ENCODE data around the gene PRDX2.

PRDX2 gene

DNA sequence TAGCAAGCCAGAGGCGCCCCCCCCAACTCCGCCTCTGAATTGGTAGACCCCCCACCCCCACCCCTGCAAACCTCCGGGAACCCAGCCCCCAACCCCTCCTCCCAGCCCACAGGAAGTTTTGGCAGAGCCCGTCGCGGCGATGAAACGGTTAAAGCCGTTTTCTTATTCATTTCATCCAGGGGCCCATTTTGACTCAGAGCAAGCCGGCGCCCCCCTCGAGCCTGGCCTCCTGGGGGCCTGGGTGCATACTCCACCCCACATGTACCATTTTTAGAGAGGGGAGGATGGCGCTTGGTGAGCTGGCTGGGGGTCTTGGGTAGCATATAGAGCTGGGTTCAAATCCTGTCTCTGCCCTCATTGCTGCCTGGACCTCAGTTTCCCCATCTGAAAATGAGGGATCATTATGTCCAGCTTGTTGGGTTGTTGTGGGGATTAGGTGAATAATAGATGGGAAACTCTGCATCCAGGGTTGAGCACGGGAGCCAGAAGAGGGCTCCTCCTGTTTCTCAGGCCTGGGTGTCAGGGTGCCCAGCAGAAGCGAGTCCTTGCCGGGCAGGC lies 18.2 kb downstream of the PRDX2 start:
- TF ChIP-seq TAF1 (IDR thresholded peaks at IDR 0.05; ENCODE audit: borderline replicate concordance, low read depth, low read length) (no peak), POLR2AphosphoS5 (IDR thresholded peaks at IDR 0.05; ENCODE audit: low read depth, low read length) (no peak), POLR2A (IDR thresholded peaks at IDR 0.05; ENCODE audit: low read depth, low read length) (no peak)
- DNase-seq (ENCODE audit: insufficient read length), result no peak
- no peak for FAIRE-seq

DNA sequence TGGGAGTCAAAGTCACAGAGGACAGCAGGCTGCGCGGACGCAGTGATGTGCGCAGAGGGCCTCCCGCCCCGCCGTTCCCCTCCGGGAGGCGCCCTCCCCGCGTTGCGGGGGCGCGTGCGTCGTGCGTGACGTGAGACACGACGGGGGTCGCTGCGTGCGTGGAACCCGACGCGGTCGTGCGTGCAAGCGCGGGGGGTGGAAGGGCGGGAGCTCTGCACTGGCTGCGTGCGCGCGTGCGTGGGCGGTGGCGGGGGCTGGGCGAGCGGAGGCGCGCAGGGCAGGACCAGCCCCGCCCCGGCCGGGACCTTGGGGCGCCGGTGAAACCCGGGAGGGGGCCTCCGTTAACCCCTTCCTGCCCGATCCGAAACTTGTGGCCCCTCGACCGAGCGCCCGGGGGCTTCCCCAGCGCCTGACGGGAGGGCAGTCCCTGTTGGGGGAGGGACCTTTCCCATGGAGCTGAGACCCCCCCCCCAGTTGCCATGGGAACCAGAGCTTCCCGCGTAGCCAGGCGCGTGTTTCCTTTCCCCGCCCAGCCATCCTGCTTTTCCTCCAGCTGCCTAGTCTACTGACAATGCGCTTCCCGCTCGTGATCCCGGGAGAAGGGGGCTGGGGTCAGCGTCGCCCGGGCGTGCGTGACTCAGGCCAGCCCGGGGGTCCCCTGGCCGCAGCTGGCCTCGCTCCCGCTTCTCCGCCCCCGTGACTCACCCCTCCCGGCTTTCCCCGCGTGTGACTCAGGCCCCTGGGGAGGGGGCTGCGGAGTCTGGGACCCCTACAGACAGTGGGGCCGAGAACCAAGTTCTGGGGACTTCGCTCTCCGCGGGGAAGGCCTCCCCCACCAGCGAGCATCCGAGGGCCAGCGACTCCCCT lies 18.9 kb downstream of the PRDX2 start:
- FAIRE-seq (peak; percentile 93), DNase-seq (ENCODE audit: insufficient read length) (peak; percentile 78)
- TF ChIP-seq TAF1 (IDR thresholded peaks at IDR 0.05; ENCODE audit: borderline replicate concordance, low read depth, low read length) (0 out of 2 replicates have a peak, but pooled peaks have one; percentile 6), POLR2AphosphoS5 (IDR thresholded peaks at IDR 0.05; ENCODE audit: low read depth, low read length) (no peak), POLR2A (IDR thresholded peaks at IDR 0.05; ENCODE audit: low read depth, low read length) (peak; percentile 52; the same call in 1 of the 2 replicates)

DNA sequence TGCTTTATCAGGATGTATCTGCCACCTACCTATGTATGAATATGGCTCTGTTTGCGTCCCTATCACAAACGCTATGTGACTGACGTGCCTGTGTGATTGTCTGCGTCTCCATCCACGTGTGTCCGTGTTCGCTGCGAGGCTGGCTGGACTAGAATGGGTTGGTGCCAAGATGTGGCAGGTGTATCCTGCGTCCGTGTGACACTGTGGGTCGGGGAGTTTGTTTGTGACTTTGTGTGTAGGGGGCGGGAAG lies 19.5 kb downstream of the PRDX2 start:
- FAIRE-seq, result no peak
- DNase-seq (ENCODE audit: insufficient read length), result no peak
- TF ChIP-seq POLR2A (IDR thresholded peaks at IDR 0.05; ENCODE audit: low read depth, low read length) (no peak), TAF1 (IDR thresholded peaks at IDR 0.05; ENCODE audit: borderline replicate concordance, low read depth, low read length) (no peak), POLR2AphosphoS5 (IDR thresholded peaks at IDR 0.05; ENCODE audit: low read depth, low read length) (no peak; the same call in 1 of the 2 replicates)

DNA sequence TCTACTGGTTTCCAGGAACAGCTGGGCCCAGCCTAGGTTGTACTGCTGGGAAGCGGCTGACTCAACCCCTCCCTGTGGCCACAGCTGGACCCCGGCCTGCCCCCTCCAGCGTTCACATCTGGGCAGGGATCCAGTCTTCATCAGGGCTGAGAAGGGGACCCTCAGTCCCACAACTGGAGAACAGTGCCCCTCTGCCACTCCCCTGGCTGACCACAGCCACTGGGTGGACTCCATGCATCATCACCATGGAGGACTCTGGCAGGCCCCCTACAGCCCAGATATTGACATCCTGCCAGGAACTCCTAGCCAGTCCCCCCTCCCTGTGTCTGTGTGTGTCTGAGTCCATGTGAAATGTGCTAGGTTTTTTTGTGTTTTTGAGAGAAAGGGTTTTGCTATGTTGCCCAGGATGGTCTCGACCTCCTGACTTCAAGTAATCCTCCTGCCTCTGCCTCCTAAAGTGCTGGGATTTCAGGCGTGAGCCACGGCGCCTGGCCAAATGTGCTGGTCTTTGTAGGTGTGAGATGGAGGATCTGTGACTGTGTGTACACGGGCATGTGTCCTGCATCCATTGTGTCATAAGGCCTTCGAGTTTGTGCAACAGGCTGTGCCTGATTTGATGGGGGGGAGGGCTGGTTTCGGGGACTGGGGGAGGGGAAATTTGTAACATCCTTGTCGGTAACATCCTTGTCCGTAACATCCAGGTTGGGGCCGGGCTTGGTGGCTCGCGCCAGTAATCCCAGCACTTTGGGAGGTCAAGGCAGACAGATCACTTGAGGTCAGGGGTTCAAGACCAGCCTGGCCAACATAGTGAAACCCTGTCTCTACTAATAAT lies 22.2 kb downstream of the PRDX2 start:
- peak; percentile 63 for FAIRE-seq

DNA sequence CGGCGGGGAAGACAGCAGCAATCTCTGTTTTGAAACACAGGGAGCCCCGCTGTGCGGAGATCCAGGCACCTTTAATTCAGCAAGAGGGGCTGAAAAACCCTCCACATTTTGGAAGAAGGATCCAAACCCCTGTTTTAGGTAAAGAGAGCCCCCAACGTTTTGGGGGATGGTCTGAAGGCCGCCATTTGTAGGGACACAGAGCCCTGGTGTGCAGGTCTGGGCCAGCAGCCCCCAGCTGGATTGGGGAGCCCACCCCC lies 22.8 kb downstream of the PRDX2 start:
- TF ChIP-seq POLR2AphosphoS5 (IDR thresholded peaks at IDR 0.05; ENCODE audit: low read depth, low read length), result no peak
- no peak; the same call in 1 of the 2 replicates for TF ChIP-seq POLR2A (IDR thresholded peaks at IDR 0.05; ENCODE audit: low read depth, low read length)
- no peak for TF ChIP-seq TAF1 (IDR thresholded peaks at IDR 0.05; ENCODE audit: borderline replicate concordance, low read depth, low read length)
- no peak for FAIRE-seq
- no peak for DNase-seq (ENCODE audit: insufficient read length)

More for the DNA sequence above, 22.2 kb downstream of the PRDX2 start:
- no peak for DNase-seq (ENCODE audit: insufficient read length)
- TF ChIP-seq POLR2AphosphoS5 (IDR thresholded peaks at IDR 0.05; ENCODE audit: low read depth, low read length), result no peak
- no peak for TF ChIP-seq TAF1 (IDR thresholded peaks at IDR 0.05; ENCODE audit: borderline replicate concordance, low read depth, low read length)
- 0 out of 2 replicates have a peak, but pooled peaks have one; percentile 20 for TF ChIP-seq POLR2A (IDR thresholded peaks at IDR 0.05; ENCODE audit: low read depth, low read length)

DNA sequence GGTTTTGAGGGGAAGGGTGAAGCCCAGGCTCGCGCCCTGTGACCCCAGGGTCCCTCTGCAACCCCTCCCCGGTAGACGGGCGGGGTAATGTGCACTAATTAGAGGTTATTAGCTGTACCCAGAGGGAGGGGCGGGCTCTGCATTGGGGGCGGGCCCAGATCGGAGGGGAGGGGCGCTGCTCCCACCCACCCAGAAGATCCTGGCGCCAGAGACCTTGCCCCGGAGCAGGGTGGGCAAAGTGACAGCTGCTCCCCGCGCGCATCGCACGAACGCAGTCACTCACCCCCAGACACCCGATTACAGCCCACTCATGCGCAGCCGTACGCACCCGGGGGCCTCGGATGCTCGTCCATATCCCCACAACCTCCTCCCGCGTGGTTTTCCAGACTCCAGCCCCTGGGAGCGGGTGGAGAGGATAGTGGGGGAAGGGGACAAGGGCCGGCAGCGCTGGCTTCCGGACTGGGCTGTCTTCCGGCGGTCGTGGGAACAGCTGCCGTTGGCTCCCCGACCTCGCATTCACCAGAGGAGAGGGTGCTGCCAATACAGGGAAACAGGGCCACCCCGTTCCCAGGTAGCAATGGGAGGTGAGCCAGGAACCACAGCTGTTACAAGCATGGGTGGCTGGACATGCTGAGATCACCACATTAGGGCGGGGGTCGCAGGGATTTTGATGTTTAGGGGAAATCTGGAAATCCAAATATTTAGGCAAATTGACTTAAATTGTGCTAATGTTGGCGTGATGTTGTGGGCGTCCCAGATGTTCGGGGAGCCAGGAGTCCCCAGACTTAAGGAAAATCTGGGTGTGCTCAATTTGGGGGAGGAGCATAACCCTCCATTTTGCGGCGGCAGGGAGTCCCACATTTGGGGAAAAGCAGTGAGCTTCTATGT lies 23.3 kb downstream of the PRDX2 start:
- DNase-seq (ENCODE audit: insufficient read length) (no peak), FAIRE-seq (peak; percentile 88)

DNA sequence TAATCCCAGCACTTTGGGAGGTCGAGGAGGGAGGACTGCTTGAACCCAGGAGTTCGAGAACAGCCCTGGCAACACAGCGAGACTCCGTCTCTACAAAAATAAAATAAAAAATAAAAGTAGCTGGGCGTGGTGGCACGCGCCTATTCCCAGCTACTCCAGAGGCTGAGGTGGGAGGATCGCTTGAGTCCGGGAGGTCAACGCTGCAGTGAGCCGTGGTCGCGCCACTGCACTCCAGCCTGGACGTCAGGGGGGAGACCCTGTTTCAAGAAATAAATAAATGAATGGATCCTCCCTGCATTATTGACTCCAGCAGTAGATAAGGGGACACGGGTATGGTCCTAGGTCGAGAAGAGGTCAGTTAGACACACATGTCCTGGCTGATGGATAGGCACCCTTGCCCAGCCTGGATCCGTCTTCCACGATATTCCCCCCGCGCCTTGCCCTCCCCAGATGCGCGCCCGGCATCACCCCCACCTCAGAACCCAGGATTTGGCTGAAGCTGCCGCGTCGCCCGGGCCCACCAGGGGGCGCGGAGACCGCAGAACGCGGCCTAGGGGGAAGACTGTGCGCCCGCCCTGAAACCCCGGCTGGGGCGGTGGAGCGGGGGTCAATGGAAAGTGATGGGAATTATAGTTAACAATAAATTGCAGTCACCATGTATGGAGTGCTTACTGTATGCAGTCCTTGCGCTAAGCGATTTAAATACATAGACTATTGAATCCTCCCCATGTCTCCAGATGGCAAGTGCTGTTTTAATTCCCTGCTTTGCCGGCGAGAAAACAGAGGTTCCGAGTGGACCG lies 24.2 kb downstream of the PRDX2 start:
- TF ChIP-seq POLR2AphosphoS5 (IDR thresholded peaks at IDR 0.05; ENCODE audit: low read depth, low read length), result no peak
- no peak for TF ChIP-seq POLR2A (IDR thresholded peaks at IDR 0.05; ENCODE audit: low read depth, low read length)
- TF ChIP-seq TAF1 (IDR thresholded peaks at IDR 0.05; ENCODE audit: borderline replicate concordance, low read depth, low read length), result no peak
- DNase-seq (ENCODE audit: insufficient read length) (peak; percentile 80), FAIRE-seq (peak; percentile 69)

More for the DNA sequence above, 23.3 kb downstream of the PRDX2 start:
- TF ChIP-seq POLR2AphosphoS5 (IDR thresholded peaks at IDR 0.05; ENCODE audit: low read depth, low read length), result peak; percentile 74
- TF ChIP-seq POLR2A (IDR thresholded peaks at IDR 0.05; ENCODE audit: low read depth, low read length), result peak; percentile 59; the same call in 1 of the 2 replicates
- peak; percentile 49; the same call in 1 of the 2 replicates for TF ChIP-seq TAF1 (IDR thresholded peaks at IDR 0.05; ENCODE audit: borderline replicate concordance, low read depth, low read length)

DNA sequence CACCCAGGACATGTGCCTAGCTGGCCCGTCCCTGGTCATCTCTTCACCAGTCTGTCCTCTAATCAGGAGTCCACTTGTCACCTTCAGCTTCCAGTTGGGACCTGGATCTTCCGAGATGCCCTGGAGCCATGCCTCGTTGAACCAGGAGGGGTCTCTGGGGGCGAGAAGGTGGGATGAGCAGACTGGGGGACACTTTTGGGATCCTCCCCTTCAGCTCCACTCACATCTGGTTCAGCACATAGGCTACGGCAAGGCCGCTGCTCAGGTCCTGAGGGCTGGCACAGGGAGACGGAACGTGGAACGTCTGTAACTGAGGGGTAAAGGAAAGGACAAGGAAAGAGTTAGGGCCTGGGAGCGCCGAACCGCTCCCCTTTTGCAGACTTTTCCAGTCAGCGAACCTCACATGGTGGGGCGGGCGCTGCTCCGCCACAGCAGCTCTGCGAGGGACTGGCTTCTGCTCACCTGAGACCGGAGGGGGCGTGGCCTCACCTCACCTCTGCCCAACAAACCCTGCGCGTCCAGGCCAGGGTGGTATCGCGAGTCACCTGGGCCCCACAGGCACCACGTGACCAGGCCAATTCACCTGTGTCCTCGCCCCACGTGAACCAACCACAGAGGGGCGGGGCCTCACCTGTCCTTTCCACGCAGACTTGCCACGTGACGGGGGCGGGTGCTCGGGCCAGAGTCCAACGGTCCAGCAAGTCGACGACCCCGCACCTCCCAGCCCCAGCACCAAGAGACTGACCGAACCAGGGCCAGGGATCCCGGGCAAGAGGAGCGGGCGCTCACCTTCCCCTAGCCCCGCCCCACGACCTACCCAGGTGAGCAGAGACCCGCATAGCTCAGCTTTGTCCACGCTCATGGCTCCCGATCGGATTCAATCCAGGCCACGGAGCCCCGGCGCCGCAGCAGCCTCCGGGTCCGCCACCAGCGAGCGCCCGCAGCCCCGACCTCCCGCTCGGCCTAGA lies 26.7 kb downstream of the PRDX2 start, which contains the start of gene HOOK2:
Gene HOOK2, minus strand, starts transcription at position 965 of the 968 bp plus-strand sequence. Its CDS starts 103 bp downstream, at position 862.
- FAIRE-seq, result no peak
- DNase-seq (ENCODE audit: insufficient read length), result no peak
- TF ChIP-seq TAF1 (IDR thresholded peaks at IDR 0.05; ENCODE audit: borderline replicate concordance, low read depth, low read length) (no peak), POLR2AphosphoS5 (IDR thresholded peaks at IDR 0.05; ENCODE audit: low read depth, low read length) (no peak), POLR2A (IDR thresholded peaks at IDR 0.05; ENCODE audit: low read depth, low read length) (no peak)

DNA sequence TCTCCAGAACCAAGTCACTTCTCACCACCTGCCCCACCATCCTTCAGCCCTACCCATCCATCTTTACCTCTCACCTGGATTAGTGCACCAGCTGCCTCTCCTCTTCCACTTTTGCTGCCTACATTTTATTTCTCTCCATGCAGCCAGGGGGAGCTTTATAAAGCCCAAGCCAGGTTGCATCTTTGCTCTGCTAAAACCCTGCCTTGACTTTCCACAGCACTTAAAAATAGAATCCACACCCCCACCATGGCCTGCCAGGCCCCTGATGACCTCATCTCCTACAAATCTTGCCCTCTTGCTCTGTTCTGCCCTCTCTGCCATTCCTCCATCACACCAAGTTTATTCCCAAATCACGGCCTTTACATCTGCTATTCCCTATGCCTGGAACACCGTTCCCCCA lies 28.0 kb downstream of the PRDX2 start:
- TF ChIP-seq TAF1 (IDR thresholded peaks at IDR 0.05; ENCODE audit: borderline replicate concordance, low read depth, low read length) (no peak), POLR2AphosphoS5 (IDR thresholded peaks at IDR 0.05; ENCODE audit: low read depth, low read length) (no peak), POLR2A (IDR thresholded peaks at IDR 0.05; ENCODE audit: low read depth, low read length) (no peak)
- DNase-seq (ENCODE audit: insufficient read length) (no peak), FAIRE-seq (no peak)
